C4-2B (cell line): ENCODE measurements around the gene AHCYL1.

Experiments used
- ZFX ChIP-seq: fragments of 450-650 bp; IDR thresholded peaks from 2 replicates; pipeline ENCODE4 v1.6.1; 2017
- TF ChIP-seq, protein P1 (sequence below): fragments of 450-650 bp; conservative IDR thresholded peaks from 2 replicates; pipeline ENCODE4 v1.5.1; 2017; ENCODE audit warnings: mild to moderate bottlenecking

DNA sequence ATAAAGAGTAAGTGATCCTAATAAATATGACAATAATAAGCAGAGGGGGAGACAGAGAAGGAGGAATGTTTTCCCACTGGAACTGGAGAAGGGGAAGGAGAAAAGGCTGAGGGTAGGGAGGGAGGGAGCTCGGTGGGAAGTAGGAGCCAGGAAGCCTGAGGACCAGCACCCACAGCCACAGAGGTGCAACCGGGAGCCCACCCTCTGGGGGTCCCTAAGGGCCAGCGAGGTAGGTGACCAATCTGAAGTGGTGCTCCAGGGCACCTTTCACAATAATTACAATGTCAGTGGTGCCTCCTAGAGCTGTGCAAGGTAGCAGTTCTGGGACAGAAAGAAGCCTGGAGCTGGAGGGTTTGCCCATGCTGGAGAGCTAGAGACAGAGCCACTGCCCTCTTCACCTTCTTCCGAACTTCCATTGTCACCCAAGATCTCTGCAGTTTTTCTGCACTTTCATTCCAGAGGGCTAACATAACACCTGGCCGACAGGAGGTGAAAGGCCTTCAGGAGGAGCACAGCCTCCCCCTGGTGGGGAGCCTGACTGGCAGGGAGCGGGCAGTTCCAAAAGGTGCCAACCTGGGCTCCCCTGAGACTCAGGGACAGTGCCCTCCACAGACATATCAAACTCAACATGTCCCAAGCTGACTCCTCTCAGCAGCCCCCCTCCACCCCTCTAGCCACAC lies 4.1 kb upstream of the AHCYL1 start:
- TF ChIP-seq, protein P1, sequence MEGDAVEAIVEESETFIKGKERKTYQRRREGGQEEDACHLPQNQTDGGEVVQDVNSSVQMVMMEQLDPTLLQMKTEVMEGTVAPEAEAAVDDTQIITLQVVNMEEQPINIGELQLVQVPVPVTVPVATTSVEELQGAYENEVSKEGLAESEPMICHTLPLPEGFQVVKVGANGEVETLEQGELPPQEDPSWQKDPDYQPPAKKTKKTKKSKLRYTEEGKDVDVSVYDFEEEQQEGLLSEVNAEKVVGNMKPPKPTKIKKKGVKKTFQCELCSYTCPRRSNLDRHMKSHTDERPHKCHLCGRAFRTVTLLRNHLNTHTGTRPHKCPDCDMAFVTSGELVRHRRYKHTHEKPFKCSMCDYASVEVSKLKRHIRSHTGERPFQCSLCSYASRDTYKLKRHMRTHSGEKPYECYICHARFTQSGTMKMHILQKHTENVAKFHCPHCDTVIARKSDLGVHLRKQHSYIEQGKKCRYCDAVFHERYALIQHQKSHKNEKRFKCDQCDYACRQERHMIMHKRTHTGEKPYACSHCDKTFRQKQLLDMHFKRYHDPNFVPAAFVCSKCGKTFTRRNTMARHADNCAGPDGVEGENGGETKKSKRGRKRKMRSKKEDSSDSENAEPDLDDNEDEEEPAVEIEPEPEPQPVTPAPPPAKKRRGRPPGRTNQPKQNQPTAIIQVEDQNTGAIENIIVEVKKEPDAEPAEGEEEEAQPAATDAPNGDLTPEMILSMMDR = peak; percentile 82
- TF ChIP-seq ZFX = no peak
